ENCODE measurements around the gene MUSTN1.

The MUSTN1 gene

DNA sequence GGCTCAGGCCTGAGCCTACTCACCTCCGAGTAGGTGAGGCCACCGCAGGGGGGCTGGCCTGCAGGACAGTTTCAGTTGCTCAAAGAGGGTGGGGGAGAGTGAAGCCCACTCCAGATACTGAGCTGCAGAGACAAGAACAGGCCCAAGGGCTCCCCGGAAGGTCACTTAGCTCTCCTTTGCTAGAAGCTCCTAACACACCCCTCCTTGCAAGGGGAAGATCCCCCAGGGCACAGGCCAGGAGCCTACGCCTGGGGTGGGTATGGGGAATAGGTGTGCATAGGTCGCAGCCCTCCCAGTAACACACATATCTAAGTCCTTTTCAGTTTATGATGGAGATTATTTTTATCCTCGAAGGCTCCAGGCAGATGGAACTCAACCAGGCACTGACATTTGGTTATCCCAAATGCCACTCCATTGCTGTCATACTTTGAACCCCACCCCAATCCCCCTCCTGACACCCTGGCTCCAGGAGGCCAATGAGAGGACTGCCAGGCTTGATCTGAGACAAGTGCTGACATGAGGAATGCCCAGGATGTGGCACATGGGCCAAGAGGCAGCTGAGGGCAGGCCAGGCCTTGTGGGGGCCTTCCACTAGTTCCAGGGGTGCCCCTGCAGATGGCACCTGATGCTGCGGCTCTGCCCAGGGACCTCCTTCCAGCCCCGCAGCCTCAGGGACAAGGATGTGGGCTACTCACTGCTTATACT, 1.1 kb upstream of the MUSTN1 start:
- Mint-ChIP-seq H3K27ac (no peak overlapping the region), H3K27me3 (no peaks in the 10 kb centered on the region), H3K4me1 (ENCODE audit: low read depth) (peaks cover 40% of the 10 kb centered on the region), H3K36me3 (ENCODE audit: low read depth) (peaks cover 30% of the 10 kb centered on the region), H3K4me3 (no peak overlapping the region), H3K9me3 (no peaks in the 10 kb centered on the region)
- no peak for DNase-seq

DNA sequence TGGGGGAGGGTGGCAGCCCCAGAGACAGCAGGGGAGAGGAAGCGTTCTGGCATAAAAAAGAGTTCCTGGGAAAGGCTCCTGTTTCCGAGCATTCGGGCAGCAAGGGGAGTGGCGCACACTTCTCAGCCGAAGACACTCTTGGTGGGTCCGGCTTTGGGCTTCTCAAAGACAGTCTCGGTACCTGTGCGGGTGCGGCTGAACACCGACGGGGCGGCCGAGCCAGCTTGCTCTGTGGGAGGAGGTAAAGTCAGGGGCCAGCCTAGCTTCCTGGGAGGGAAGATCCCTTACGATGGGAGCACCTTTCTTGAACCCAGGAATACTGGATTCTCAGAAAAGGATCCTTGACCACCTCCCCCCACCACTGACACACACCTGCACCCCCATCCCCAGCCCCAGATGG, 1.6 kb downstream of the MUSTN1 start:
- H3K36me3 Mint-ChIP-seq (ENCODE audit: low read depth) = peaks cover 20% of the 10 kb centered on the region

DNA sequence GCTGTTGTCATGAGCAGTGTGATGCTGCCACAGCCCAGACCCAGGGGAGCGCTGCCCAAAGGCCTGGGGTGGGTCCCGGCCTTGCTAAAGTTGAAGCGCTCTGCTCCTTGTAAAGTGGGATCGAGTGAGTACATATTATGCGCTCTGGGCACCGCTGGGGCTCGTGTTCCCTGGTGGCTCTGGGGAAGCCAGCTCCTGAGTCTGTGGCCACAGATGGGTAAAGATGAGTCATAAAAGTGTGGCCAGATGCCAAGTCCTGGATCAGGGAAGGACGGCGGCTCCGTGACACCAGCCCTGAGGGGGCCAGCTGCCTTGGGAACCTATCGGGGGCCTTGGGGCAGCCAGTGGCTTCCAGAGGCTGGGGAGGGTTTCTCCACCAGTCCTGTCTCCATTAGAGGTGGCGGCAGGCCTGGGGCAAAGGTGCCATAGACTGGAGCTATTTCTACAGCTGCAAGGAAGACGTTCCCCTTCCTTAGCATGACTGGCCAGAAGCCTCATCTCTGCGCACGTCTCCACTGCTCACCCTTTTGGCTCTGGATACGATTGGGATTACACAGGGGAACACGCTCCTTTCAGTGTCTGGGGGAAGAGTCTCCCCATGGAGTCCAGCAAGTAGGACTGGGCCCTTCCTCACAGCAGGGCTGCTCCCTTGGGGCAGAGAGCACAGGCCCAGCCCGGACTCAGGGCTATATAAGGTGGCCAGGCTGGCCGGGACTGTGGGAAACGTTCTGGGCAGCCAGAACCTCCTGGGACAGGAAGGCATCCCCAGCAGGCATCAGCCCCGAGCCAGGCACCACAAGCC, 3.1 kb downstream of the MUSTN1 start:
- Mint-ChIP-seq H3K27me3 (no peaks in the 10 kb centered on the region), H3K4me1 (ENCODE audit: low read depth) (peaks cover 8% of the 10 kb centered on the region), H3K27ac (no peak overlapping the region), H3K36me3 (ENCODE audit: low read depth) (peaks cover 12% of the 10 kb centered on the region), H3K9me3 (no peaks in the 10 kb centered on the region), H3K4me3 (no peak overlapping the region)
- no peak for DNase-seq

More for the DNA sequence above, 1.6 kb downstream of the MUSTN1 start:
- H3K9me3 Mint-ChIP-seq = no peaks in the 10 kb centered on the region
- no peaks in the 10 kb centered on the region for H3K27me3 Mint-ChIP-seq
- peaks cover 21% of the 10 kb centered on the region for H3K4me1 Mint-ChIP-seq (ENCODE audit: low read depth)
- H3K4me3 Mint-ChIP-seq = no peak overlapping the region
- H3K27ac Mint-ChIP-seq = no peak overlapping the region
- no peak for DNase-seq

DNA sequence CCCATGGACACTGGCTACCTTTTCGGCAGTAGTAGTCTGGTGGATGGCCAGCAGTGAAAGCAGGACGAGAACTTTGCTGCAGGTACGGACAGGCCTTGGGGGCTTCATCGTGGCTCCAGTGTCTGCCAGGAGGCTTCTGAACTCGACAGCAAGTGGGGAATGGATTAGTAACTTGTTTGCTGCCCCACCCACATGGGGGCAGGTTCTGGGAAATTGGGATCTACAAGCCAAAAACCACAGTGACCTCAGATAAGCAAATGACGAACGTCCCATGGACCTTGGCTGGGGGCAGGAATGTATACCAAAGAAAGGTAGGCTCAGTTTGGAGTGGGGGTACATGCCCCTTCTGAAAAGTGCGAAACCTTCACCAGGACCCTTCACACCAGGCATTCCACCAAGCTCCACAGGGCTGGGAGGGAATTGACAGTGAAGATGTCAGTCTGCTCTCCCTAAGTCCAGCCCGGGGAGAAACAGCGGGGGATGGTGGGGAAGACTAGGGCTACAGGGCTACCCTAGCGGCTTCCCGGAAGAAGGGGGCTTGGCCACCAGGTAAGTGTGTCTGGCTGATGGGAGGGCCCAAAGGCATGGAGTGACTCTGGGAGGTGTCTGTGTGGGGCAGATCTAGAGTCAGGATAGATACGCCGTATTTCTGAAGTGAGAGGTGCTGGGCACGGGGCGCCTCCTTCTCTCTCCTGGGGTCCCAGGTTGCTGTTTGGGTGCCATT, 4.1 kb downstream of the MUSTN1 start, which contains the start of gene ITIH4:
ITIH4 (minus strand) TSS at position 138 of the 724 bp plus-strand sequence; CDS start at position 108, 30 bp downstream.
- Mint-ChIP-seq H3K36me3 (ENCODE audit: low read depth) (peaks cover 6% of the 10 kb centered on the region), H3K27me3 (no peaks in the 10 kb centered on the region), H3K27ac (no peak within 1 kb of the TSS), H3K4me3 (no peak within 1 kb of the TSS), H3K4me1 (ENCODE audit: low read depth) (peaks cover 6% of the 10 kb centered on the region), H3K9me3 (no peaks in the 10 kb centered on the region)
- no peak for DNase-seq

DNA sequence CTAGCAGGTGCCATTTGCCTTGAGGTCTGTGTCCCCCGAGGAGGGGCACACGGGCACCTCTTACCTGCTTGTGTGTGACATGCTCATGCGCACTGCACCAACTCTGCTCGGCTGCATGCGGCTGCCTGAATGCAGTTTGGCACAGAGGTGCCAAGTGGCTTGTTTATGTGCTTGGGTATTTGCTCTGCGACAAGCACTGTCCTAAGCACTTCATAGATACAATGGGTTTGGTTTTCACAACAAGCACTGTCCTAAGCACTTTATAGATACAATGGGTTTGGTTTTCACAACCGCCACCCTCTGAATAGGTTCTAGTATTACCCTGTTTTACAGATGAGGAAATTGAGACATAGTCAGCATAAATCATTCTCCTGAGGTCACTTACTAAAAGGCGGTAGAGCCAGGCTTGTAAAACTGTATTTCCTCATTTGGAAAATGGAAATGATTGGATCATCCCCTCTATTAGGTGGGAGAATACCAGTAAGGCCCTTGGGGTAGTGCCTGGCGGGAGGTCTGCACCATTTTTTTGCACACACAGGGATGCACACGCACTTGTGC, 4.8 kb downstream of the MUSTN1 start:
- Mint-ChIP-seq H3K27ac (no peak overlapping the region), H3K9me3 (no peaks in the 10 kb centered on the region), H3K4me3 (no peak overlapping the region), H3K36me3 (ENCODE audit: low read depth) (peaks cover 3% of the 10 kb centered on the region), H3K4me1 (ENCODE audit: low read depth) (peaks cover 6% of the 10 kb centered on the region), H3K27me3 (no peaks in the 10 kb centered on the region)
- DNase-seq = no peak

DNA sequence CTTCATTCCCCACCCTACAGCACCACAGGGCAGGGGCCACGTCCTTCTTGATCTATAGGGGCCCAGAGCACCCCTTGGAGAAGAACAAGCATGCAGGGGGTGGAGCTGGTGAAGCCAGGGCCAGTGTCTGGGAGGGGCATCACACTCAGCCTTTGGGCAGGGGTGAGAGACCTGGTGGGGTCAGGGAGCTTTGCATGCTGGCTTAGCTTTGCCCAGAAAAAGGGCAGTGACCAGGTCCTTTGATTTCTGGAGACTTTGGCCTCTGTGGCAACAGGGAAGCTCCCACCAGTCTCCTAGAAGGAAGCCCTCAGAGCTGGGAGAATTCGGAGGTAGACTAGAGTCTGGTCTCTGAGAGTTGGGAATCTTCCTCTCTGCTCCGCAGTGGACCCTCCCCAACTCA, 5.3 kb downstream of the MUSTN1 start:
- no peak overlapping the region for H3K27ac Mint-ChIP-seq
- no peak overlapping the region for H3K4me3 Mint-ChIP-seq
- no peaks in the 10 kb centered on the region for H3K27me3 Mint-ChIP-seq
- H3K36me3 Mint-ChIP-seq (ENCODE audit: low read depth) = peaks cover 4% of the 10 kb centered on the region
- H3K4me1 Mint-ChIP-seq (ENCODE audit: low read depth) = peaks cover 6% of the 10 kb centered on the region
- no peak for DNase-seq
- H3K9me3 Mint-ChIP-seq = no peaks in the 10 kb centered on the region

DNA sequence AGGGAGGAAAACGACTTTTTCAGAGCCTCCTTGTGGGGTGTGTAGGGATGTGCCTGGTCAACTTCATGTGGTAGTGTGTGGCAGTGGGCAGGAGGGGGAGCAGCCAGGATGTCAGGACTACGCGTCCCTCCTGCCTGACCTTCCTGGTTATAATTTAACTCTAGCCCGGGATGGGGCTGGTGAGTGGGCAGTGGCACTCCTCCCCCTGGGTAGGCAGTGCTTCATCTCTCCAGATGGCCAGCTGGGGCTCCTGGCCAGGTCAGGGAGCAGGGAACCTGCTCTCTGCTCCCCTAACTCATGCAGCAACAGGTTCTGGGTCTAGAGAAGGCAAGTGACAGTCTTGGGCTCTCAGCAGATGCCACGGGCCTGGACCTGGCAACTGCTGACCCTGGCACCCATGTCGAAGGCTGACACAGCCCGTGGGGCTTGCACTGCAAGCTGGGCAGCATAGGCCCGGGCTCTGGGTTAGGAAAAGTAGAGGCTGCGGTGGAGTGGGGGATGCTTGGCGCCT, 6.9 kb downstream of the MUSTN1 start:
- no peak overlapping the region for H3K4me3 Mint-ChIP-seq
- H3K27ac Mint-ChIP-seq = no peak overlapping the region
- H3K27me3 Mint-ChIP-seq = no peaks in the 10 kb centered on the region

DNA sequence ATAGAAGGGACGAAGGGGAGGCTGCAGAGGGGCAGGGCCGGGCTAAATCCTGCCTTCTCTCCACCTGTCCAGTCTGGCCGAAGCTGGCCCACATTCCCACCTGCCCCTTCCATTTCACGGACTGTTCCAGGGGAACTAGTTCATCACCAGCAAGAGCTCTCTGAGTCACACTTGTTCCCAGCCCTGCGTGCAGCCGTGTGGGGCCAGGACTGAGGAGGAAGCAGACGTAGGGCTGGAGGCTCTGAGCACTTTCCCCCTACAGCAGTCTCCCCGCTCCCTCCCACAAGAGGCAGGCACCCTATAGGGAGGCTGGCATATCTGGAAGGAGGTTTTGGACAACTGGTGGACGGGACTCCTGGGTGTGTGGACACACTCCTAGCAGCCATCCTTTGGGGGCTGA, 7.4 kb downstream of the MUSTN1 start:
- Mint-ChIP-seq H3K4me1 (ENCODE audit: low read depth) (peaks cover 6% of the 10 kb centered on the region), H3K27ac (no peak overlapping the region), H3K4me3 (no peak overlapping the region), H3K9me3 (no peaks in the 10 kb centered on the region), H3K36me3 (ENCODE audit: low read depth) (peaks cover 4% of the 10 kb centered on the region), H3K27me3 (no peaks in the 10 kb centered on the region)
- no peak for DNase-seq

More for the DNA sequence above, 6.9 kb downstream of the MUSTN1 start:
- no peak for DNase-seq
- Mint-ChIP-seq H3K9me3 (no peaks in the 10 kb centered on the region), H3K4me1 (ENCODE audit: low read depth) (peaks cover 6% of the 10 kb centered on the region), H3K36me3 (ENCODE audit: low read depth) (peaks cover 4% of the 10 kb centered on the region)

DNA sequence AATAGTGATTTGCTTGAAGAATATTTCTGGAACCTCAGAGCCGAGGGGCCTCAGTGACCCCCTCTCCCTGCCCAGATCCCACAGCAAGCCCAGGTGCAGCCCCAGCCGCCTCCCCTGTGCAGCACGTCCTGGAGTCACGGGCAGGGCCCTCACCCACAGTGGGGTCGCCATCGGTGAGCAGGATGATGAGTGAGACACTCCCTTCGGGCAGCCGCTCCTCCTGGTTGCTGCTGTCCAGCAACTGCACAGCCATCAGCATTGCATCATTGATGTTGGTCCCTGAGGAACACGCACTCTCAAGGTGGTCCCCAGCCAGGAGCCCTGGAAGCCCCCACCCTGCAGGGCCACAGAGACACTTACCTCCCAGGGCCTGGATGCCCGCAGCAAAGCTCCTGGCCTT, 10.8 kb downstream of the MUSTN1 start:
- H3K9me3 Mint-ChIP-seq = no peaks in the 10 kb centered on the region
- no peaks in the 10 kb centered on the region for H3K27me3 Mint-ChIP-seq
- no peaks in the 10 kb centered on the region for H3K4me1 Mint-ChIP-seq (ENCODE audit: low read depth)
- no peak for DNase-seq
- no peak overlapping the region for H3K27ac Mint-ChIP-seq
- H3K36me3 Mint-ChIP-seq (ENCODE audit: low read depth) = peaks cover 2% of the 10 kb centered on the region
- no peak overlapping the region for H3K4me3 Mint-ChIP-seq

DNA sequence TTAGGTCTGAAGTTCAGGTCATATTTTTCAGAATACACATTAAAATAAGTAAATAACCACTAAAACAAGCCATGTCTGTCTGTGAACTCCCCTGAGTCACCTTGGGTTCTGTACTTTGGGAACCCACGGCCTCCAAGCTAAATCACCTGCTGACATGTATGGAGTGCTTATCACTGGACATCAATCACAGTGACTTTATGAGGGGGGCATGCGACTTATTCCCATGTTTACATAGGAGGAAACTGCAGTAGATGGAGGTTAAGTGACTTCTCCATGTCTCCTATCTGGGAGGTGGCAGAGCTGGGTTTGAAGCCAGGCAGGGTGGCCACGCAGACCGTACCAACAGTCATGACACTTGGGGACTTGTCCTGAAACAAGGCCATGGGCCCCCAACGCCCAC, 12.5 kb downstream of the MUSTN1 start:
- H3K9me3 Mint-ChIP-seq = no peaks in the 10 kb centered on the region

DNA sequence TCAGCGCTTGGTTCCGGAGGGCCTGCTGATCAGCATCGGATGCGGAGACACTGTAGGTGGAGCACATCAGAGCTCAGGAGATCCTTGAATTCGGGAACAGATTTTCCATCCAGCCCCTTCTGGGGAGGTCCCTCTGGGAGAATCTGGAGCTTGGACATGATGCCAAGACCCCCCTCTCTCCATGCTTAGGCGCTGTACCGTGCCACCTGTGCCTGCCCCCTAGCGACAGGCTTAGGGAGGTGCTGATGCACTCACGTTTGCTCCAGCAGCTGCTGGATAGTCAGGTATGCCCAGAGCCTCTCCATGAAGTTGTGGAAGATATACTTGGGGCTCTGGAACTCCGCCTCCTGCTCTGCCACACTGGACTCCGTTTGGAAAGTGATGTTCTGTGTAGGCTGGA, 14.1 kb downstream of the MUSTN1 start:
- Mint-ChIP-seq H3K36me3 (ENCODE audit: low read depth) (peaks cover 2% of the 10 kb centered on the region), H3K27me3 (no peaks in the 10 kb centered on the region), H3K27ac (no peak overlapping the region), H3K4me3 (no peak overlapping the region), H3K4me1 (ENCODE audit: low read depth) (no peaks in the 10 kb centered on the region), H3K9me3 (no peaks in the 10 kb centered on the region)
- no peak for DNase-seq

More for the DNA sequence above, 12.5 kb downstream of the MUSTN1 start:
- Mint-ChIP-seq H3K27me3 (no peaks in the 10 kb centered on the region), H3K36me3 (ENCODE audit: low read depth) (peaks cover 2% of the 10 kb centered on the region), H3K4me1 (ENCODE audit: low read depth) (no peaks in the 10 kb centered on the region), H3K27ac (no peak overlapping the region), H3K4me3 (no peak overlapping the region)
- no peak for DNase-seq

DNA sequence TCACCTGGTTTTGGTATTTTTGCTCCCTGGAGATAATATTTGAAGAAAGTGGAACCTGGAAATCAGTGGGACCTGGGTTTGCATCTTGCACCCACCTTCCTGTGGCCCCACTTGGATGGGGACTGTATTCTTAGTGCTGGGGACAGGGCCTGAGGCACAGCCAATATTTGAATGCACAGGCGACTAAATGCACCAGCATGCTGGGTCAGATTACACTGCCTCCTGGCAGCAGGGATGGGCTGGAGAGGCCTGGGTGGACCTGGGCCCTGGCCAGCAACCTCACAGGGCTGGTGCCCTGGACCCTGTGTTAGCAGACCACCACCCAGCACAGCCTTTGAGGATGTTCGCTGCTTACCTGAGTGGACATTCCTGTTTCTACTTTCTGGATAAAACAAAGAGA, 14.9 kb downstream of the MUSTN1 start:
- Mint-ChIP-seq H3K36me3 (ENCODE audit: low read depth) (peaks cover under 1% of the 10 kb centered on the region), H3K4me1 (ENCODE audit: low read depth) (no peaks in the 10 kb centered on the region), H3K4me3 (no peak overlapping the region), H3K9me3 (no peaks in the 10 kb centered on the region), H3K27me3 (no peaks in the 10 kb centered on the region), H3K27ac (no peak overlapping the region)
- DNase-seq = no peak

DNA sequence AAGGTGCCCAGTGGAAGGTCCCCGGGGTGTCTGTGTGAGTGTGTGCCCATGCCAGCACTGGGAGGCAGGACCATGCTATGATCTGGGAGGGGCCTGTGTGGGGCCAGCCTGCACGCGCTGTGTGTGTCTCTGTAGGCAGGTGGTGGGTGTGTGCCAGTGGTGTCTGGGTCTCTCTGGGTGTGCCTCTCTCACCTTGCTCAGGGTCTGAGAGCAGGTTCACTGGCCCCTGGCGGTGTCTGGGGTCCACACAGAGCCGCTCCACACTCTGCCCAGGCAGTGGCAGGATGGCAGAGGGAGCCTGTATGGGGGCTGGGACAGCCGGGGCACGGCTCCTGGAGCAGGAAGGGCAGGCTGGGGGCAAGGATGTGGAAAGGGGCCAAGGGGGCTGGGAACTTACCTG, 17.0 kb downstream of the MUSTN1 start:
- Mint-ChIP-seq H3K27me3 (no peaks in the 10 kb centered on the region), H3K4me1 (ENCODE audit: low read depth) (no peaks in the 10 kb centered on the region), H3K36me3 (ENCODE audit: low read depth) (no peaks in the 10 kb centered on the region), H3K9me3 (no peaks in the 10 kb centered on the region), H3K4me3 (no peak overlapping the region), H3K27ac (no peak overlapping the region)
- no peak for DNase-seq

DNA sequence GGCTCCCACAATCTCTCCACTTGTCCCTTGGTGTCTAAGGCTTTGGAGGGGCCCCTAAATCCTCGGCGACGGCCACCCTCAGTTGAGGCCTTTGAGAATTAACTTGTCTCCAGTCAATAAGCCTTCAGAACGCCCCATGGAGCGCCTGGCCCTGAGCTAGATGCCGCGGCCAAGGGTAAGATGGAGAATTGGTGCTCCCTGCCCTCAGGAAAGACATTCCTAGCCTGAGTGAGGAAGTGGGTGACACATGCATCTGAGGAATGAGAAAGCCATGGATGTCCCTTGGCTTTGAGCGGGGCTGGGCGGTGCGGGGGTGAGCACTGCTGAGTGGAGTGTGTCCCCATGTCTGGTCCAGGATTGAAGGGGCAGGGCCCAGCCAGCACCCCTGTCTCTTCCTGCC, 17.6 kb downstream of the MUSTN1 start:
- Mint-ChIP-seq H3K4me1 (ENCODE audit: low read depth) (no peaks in the 10 kb centered on the region), H3K27me3 (no peaks in the 10 kb centered on the region), H3K36me3 (ENCODE audit: low read depth) (no peaks in the 10 kb centered on the region), H3K4me3 (no peak overlapping the region), H3K27ac (no peak overlapping the region), H3K9me3 (no peaks in the 10 kb centered on the region)
- no peak for DNase-seq
